HepG2 (cell line): ENCODE measurements around the gene CPNE8.

Experiments
- FOXA1 ChIP-seq, 2 experiments: fragments of 450-650 bp in 1 of 2; sonication (generic) in 1 of 2; formaldehyde crosslinking in 1 of 2; IDR thresholded peaks; 2 replicates each; pipeline versions ENCODE4 v1.4.0 to v1.6.1; 2016 to 2020; ENCODE audit warnings: missing genetic modification reagents in 1 of 2
- HOXA5 ChIP-seq: sonication (generic); formaldehyde crosslinking; IDR thresholded peaks from 2 replicates; pipeline ENCODE4 v1.4.0; 2020; ENCODE audit warnings: missing genetic modification reagents
- MXI1 ChIP-seq: IDR thresholded peaks from 3 replicates; pipeline ENCODE4 v1.6.1; 2012; ENCODE audit warnings: low read depth, low read length, inconsistent platforms, borderline replicate concordance
- POLR2A ChIP-seq, 2 experiments: IDR thresholded peaks; 2 replicates each; pipeline ENCODE4 v1.6.1; 2011; ENCODE audit warnings: low read depth in 2 of 2, low read length in 2 of 2, mild to moderate bottlenecking in 1 of 2, moderate library complexity in 1 of 2; ENCODE audit not compliant: insufficient read depth in 1 of 2
- SP4 ChIP-seq: sonication (generic); formaldehyde crosslinking; IDR thresholded peaks from 2 replicates; pipeline ENCODE4 v1.8.1; 2023; ENCODE audit warnings: mild to moderate bottlenecking, missing genetic modification reagents
- TF ChIP-seq, protein P1 (sequence below): sonication (generic); formaldehyde crosslinking; IDR thresholded peaks from 2 replicates; pipeline ENCODE4 v1.8.1; 2023; ENCODE audit warnings: mild to moderate bottlenecking, missing genetic modification reagents
- TF ChIP-seq, protein P2 (sequence below): IDR thresholded peaks from 2 replicates; pipeline ENCODE4 v1.4.0; 2020; ENCODE audit warnings: mild to moderate bottlenecking, missing genetic modification reagents

- no peak for TF ChIP-seq HOXA5 (CRISPR knock-in tag)
- TF ChIP-seq, protein P1, sequence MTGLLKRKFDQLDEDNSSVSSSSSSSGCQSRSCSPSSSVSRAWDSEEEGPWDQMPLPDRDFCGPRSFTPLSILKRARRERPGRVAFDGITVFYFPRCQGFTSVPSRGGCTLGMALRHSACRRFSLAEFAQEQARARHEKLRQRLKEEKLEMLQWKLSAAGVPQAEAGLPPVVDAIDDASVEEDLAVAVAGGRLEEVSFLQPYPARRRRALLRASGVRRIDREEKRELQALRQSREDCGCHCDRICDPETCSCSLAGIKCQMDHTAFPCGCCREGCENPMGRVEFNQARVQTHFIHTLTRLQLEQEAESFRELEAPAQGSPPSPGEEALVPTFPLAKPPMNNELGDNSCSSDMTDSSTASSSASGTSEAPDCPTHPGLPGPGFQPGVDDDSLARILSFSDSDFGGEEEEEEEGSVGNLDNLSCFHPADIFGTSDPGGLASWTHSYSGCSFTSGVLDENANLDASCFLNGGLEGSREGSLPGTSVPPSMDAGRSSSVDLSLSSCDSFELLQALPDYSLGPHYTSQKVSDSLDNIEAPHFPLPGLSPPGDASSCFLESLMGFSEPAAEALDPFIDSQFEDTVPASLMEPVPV (CRISPR knock-in tag) = no peak
- no peak for TF ChIP-seq FOXA1 (IDR thresholded peaks at IDR 0.05)
- TF ChIP-seq FOXA1 (CRISPR knock-in tag; IDR thresholded peaks at IDR 0.05) = no peak
- TF ChIP-seq, protein P2, sequence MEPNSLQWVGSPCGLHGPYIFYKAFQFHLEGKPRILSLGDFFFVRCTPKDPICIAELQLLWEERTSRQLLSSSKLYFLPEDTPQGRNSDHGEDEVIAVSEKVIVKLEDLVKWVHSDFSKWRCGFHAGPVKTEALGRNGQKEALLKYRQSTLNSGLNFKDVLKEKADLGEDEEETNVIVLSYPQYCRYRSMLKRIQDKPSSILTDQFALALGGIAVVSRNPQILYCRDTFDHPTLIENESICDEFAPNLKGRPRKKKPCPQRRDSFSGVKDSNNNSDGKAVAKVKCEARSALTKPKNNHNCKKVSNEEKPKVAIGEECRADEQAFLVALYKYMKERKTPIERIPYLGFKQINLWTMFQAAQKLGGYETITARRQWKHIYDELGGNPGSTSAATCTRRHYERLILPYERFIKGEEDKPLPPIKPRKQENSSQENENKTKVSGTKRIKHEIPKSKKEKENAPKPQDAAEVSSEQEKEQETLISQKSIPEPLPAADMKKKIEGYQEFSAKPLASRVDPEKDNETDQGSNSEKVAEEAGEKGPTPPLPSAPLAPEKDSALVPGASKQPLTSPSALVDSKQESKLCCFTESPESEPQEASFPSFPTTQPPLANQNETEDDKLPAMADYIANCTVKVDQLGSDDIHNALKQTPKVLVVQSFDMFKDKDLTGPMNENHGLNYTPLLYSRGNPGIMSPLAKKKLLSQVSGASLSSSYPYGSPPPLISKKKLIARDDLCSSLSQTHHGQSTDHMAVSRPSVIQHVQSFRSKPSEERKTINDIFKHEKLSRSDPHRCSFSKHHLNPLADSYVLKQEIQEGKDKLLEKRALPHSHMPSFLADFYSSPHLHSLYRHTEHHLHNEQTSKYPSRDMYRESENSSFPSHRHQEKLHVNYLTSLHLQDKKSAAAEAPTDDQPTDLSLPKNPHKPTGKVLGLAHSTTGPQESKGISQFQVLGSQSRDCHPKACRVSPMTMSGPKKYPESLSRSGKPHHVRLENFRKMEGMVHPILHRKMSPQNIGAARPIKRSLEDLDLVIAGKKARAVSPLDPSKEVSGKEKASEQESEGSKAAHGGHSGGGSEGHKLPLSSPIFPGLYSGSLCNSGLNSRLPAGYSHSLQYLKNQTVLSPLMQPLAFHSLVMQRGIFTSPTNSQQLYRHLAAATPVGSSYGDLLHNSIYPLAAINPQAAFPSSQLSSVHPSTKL (CRISPR knock-in tag) = no peak
- no peak for TF ChIP-seq SP4 (CRISPR knock-in tag)
- TF ChIP-seq MXI1 = no peak
- TF ChIP-seq POLR2A (IDR thresholded peaks at IDR 0.05; ENCODE audit: insufficient read depth in 1 of 2, low read depth in 2 of 2, low read length in 2 of 2) = no peak
These were observed 240.6 kb downstream of the CPNE8 start for GRCh38 chr12:38664661-38665269.
